Hepatocyte (in vitro differentiated cells): ENCODE results near the gene MAN2A1.

Experiments
- EZH2 ChIP-seq: fragments of 200-600 bp; sonication (generic); IDR thresholded peaks from 2 replicates; pipeline ENCODE4 v1.6.1; 2016; ENCODE audit warnings: antibody characterized with exemption, mild to moderate bottlenecking, borderline replicate concordance
- TF ChIP-seq, protein P1 (sequence below): fragments of 200-600 bp; sonication (generic); IDR thresholded peaks from 2 replicates; pipeline ENCODE4 v1.5.1; 2016; ENCODE audit warnings: antibody characterized with exemption, mild to moderate bottlenecking; ENCODE audit not compliant: poor library complexity

GRCh38 chr5:109866051-109866450, 176.3 kb downstream of the MAN2A1 start:
- TF ChIP-seq, protein P1, sequence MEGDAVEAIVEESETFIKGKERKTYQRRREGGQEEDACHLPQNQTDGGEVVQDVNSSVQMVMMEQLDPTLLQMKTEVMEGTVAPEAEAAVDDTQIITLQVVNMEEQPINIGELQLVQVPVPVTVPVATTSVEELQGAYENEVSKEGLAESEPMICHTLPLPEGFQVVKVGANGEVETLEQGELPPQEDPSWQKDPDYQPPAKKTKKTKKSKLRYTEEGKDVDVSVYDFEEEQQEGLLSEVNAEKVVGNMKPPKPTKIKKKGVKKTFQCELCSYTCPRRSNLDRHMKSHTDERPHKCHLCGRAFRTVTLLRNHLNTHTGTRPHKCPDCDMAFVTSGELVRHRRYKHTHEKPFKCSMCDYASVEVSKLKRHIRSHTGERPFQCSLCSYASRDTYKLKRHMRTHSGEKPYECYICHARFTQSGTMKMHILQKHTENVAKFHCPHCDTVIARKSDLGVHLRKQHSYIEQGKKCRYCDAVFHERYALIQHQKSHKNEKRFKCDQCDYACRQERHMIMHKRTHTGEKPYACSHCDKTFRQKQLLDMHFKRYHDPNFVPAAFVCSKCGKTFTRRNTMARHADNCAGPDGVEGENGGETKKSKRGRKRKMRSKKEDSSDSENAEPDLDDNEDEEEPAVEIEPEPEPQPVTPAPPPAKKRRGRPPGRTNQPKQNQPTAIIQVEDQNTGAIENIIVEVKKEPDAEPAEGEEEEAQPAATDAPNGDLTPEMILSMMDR: no peak
- TF ChIP-seq EZH2: no peak
